SH-SY5Y (cell line): ENCODE data around the gene HRH3.

Experiments used
- GATA2 ChIP-seq: IDR thresholded peaks from 2 replicates; pipeline ENCODE4 v1.6.1; 2011; ENCODE audit warnings: mild to moderate bottlenecking, low read depth, low read length
- GATA3 ChIP-seq: IDR thresholded peaks from 2 replicates; pipeline ENCODE4 v1.6.1; 2011; ENCODE audit warnings: low read depth, mild to moderate bottlenecking, low read length, moderate library complexity

- TF ChIP-seq GATA2 (no peak), GATA3 (no peak)
Measured at GRCh38 chr20:62197801-62198200, 22.3 kb downstream of the HRH3 start.
